HepG2 (cell line): ENCODE results near the gene MYH3. TPM values are rescaled to one million over a fixed set of nuclear protein-coding genes. Genes with fewer than 3 reads are reported as not detected.
A peak's percentile ranks its signal among the peaks of the same experiment; 100 is the strongest.

Source experiments
- FOXK2 ChIP-seq: fragments of 450-650 bp; IDR thresholded peaks from 2 replicates; pipeline ENCODE4 v1.6.1; 2016
- HIVEP1 ChIP-seq: sonication (generic); formaldehyde crosslinking; IDR thresholded peaks from 2 replicates; pipeline ENCODE4 v1.4.0; 2020; ENCODE audit warnings: mild to moderate bottlenecking, missing genetic modification reagents
- HNF1A ChIP-seq, 2 experiments: sonication (generic) in 1 of 2; formaldehyde crosslinking in 1 of 2; IDR thresholded peaks; 2 replicates each; pipeline versions ENCODE4 v1.4.0 to v1.6.1; 2016 to 2020; ENCODE audit warnings: borderline replicate concordance in 1 of 2, low read depth in 1 of 2, mild to moderate bottlenecking in 1 of 2, missing genetic modification reagents in 1 of 2
- IKZF4 ChIP-seq: sonication (generic); formaldehyde crosslinking; IDR thresholded peaks from 2 replicates; pipeline ENCODE4 v1.5.1; 2020; ENCODE audit warnings: borderline replicate concordance, mild to moderate bottlenecking, low read depth, missing genetic modification reagents; ENCODE audit errors: not compliant biosample characterization
- MYC ChIP-seq: sonication (generic); formaldehyde crosslinking; IDR thresholded peaks from 2 replicates; pipeline ENCODE4 v1.9.0; 2021; ENCODE audit warnings: missing genetic modification reagents, borderline replicate concordance
- THAP8 ChIP-seq: sonication (generic); formaldehyde crosslinking; IDR thresholded peaks from 2 replicates; pipeline ENCODE4 v1.5.1; 2020; ENCODE audit warnings: missing genetic modification reagents, mild to moderate bottlenecking, borderline replicate concordance
- ZNF407 ChIP-seq: sonication (generic); formaldehyde crosslinking; IDR thresholded peaks from one replicate; pipeline ENCODE4 v1.5.1; 2020; ENCODE audit warnings: mild to moderate bottlenecking, missing genetic modification reagents; ENCODE audit errors: not compliant biosample characterization
- ZNF430 ChIP-seq: sonication (generic); formaldehyde crosslinking; IDR thresholded peaks from 2 replicates; pipeline ENCODE4 v1.9.0; 2021; ENCODE audit warnings: mild to moderate bottlenecking, missing genetic modification reagents
- ZNF788 ChIP-seq: sonication (generic); formaldehyde crosslinking; IDR thresholded peaks from 2 replicates; pipeline ENCODE4 v1.5.0; 2020; ENCODE audit warnings: mild to moderate bottlenecking, missing genetic modification reagents, borderline replicate concordance
- polyA plus RNA-seq, 8 experiments: library from polyadenylated mRNA; depleted of rRNA in 3 of 8; stranded (reverse) in 7 of 8; unstranded in 1 of 8; fragments of >200 nt; fragmentation: Illumina TruSeq in 4 of 8; extraction: Trizol in 4 of 8; gene quantifications; 2 replicates each; pipeline versions ENCODE4 v1.2.1 to v1.2.3, GENCODE V29; 2011 to 2016; ENCODE audit warnings: low read depth in 4 of 8, missing spikeins in 1 of 8, mixed read lengths in 1 of 8; ENCODE audit not compliant: insufficient read depth in 1 of 8
- total RNA-seq, 5 experiments: library from RNA; depleted of rRNA; stranded (reverse); fragments of >200 nt; fragmentation: Illumina TruSeq; extraction: Trizol; gene quantifications; 2 replicates each; pipeline ENCODE4 v1.2.3, GENCODE V29; 2016; ENCODE audit warnings: low read depth in 1 of 5
- TF ChIP-seq, protein P1 (sequence below): fragments of 450-650 bp; IDR thresholded peaks from 2 replicates; pipeline ENCODE4 v1.6.1; 2016

Gene MYH3
- total and polyA plus RNA-seq, 2 of the 13 experiments (the other 11 are each of a cell fraction or from before 2014, with no cell fraction given) = 2.5 to 4.5 TPM

- TF ChIP-seq ZNF407 (CRISPR knock-in tag) (peak; percentile 91), MYC (CRISPR knock-in tag) (peak; percentile 91), ZNF788 (peak; percentile 80; the same call in 1 of the 2 replicates), ZNF430 (CRISPR knock-in tag) (peak; percentile 65; the same call in 1 of the 2 replicates), HNF1A (IDR thresholded peaks at IDR 0.05; ENCODE audit: low read depth) (no peak), HNF1A (CRISPR knock-in tag; IDR thresholded peaks at IDR 0.05; ENCODE audit: borderline replicate concordance) (no peak; the same call in 1 of the 2 replicates), IKZF4 (CRISPR knock-in tag) (peak; percentile 44), HIVEP1 (CRISPR knock-in tag) (peak; percentile 63; the same call in 1 of the 2 replicates), THAP8 (peak; percentile 68; the same call in 1 of the 2 replicates), FOXK2 (no peak)
- TF ChIP-seq, protein P1, sequence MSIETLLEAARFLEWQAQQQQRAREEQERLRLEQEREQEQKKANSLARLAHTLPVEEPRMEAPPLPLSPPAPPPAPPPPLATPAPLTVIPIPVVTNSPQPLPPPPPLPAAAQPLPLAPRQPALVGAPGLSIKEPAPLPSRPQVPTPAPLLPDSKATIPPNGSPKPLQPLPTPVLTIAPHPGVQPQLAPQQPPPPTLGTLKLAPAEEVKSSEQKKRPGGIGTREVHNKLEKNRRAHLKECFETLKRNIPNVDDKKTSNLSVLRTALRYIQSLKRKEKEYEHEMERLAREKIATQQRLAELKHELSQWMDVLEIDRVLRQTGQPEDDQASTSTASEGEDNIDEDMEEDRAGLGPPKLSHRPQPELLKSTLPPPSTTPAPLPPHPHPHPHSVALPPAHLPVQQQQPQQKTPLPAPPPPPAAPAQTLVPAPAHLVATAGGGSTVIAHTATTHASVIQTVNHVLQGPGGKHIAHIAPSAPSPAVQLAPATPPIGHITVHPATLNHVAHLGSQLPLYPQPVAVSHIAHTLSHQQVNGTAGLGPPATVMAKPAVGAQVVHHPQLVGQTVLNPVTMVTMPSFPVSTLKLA = no peak
Measured at GRCh38 chr17:10697092-10698081, 40.3 kb upstream of the MYH3 start, which contains the start of the genes ADPRM and SCO1 (continued).
